HG03460 (cell line): ENCODE data around the gene CD83.

Experiments used
- ATAC-seq: cut with Tn5 transposase; IDR thresholded peaks from one replicate; pipeline ENCODE4 v1.9.1; 2021; ENCODE audit not compliant: unreplicated experiment

CD83 gene

GRCh38 chr6:14123386-14124111 lies 6.0 kb downstream of the CD83 start:
- no peak for ATAC-seq

- ATAC-seq: no peak
Observed at GRCh38 chr6:14125346-14125745, 7.8 kb downstream of the CD83 start.

DNA sequence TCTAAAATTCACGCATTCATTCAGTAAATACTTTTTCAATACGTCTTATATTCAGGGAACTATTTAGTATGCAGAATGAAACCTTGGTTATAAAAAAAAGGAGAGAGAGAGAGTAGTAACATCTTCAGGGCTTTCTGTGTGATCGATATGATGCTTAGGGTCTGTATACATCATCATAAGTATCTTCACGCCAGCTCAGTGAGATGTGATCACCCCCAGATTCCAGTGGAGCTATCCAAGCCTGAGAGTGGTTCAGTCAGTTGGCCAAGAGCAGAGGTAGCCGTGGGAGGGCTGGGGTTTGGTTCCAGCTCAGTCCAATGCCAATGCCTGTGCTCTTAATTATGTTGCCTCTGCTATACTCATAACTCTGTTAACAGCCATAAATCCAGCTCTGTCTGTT lies 8.6 kb downstream of the CD83 start:
- ATAC-seq: no peak

DNA sequence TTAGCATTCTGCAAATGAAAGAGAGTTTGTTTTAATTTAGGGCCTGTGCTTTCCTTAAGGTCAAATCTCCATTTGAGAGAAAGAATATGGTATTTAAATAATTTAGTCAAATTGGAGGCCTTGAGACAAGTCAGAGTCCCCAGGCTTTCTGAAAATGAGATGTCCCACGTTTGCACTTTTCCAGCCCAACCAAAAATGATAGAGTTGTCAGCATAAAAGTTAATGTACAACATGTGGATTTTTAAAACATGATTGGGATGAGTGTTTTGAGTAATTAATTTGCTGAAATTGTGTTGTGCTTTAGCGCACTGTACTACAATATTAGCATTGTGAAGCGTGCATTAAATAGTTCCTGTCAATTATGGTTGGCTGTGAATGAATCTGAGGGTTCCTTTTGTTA lies 10.0 kb downstream of the CD83 start:
- no peak for ATAC-seq

GRCh38 chr6:14128012-14128411 lies 10.4 kb downstream of the CD83 start:
- ATAC-seq: no peak

DNA sequence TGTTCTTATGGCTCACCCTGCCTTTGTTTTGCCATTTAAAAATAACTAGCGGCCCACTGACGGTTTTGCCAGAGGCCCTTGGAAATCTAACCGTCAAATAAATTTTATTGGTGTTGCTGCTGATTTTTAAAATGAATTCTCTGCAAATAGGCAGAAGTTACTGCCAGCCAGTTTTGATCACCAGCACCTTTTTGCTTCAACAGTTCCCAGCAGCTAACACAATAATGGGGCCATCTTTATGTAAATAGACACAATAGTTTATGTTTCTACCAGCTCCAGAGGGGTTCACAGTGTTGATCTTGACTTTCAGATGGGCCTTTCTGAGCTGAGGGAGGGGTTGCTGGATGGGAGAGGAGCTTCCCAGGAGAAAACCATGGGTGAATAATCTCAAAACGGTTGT lies 11.2 kb downstream of the CD83 start:
- no peak for ATAC-seq

DNA sequence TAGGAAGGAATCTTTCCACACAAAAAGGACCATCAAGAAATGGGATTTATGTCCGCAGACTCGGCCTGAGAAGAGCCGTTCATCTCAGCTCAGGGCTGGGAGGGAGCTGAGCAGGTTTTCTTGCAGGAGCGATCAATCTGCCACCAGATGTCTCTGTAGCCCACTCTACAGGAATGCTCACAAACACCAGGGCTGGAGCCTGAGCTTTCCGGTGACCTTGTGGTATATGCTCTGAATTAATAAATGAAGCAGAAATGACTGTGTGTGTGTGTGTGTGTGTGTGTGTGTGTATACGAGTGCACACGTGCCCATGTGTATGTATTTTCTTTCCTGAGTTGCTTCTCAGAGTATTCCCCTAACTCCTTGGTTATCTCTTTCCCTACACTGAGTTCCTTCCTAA lies 12.0 kb downstream of the CD83 start:
- peak; percentile 80 for ATAC-seq

DNA sequence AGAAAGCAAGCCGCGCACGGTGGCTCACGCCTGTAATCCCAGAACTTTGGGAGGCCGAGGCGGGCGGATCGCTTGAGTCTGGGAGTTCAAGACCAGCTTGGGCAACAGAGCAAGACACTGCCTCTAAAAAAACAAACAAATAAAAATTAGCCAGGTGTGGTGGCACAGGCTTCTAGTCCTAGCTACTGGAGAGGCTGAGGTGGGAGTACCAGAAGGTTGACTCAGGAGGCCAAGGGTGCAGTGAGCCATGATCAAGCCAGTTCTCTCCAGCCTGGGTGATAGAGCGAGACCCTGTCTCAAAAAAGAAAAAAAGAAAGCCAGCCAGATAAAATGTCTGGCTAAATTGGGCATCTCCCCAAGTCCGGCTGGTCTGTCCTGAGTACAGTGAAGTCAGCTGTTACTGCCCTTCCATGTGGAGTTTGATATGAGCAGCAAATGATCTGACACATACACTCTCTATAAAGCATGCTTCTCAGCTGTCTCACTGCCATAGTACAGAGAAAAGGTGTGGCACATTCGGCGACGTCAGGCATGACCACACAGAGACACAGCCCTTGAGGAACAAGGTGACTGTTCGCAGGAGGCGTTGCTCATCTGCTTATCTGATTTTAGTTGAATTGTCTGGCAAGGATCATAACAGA lies 13.0 kb downstream of the CD83 start:
- no peak for ATAC-seq

GRCh38 chr6:14131579-14131978 lies 14.0 kb downstream of the CD83 start:
- ATAC-seq: no peak

- ATAC-seq: no peak
Observed at GRCh38 chr6:14132244-14132920, 14.8 kb downstream of the CD83 start.

DNA sequence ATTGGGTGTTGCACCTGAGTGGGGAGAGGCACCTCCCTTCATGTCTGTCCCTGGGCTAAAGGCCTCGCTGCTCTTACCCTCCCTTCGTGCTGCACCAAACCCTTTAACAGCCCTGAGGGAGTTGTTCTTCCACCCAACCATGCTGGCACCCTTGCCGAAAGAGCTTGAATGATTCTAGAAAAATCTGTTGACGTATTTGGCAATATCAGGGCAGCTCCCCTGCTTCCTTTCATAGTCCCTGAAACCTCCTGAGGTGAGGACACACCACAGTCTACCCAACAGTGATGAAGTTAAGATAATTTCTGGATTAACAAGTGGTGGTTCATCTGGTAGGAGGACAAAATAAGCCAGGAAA lies 15.3 kb downstream of the CD83 start:
- ATAC-seq: no peak

DNA sequence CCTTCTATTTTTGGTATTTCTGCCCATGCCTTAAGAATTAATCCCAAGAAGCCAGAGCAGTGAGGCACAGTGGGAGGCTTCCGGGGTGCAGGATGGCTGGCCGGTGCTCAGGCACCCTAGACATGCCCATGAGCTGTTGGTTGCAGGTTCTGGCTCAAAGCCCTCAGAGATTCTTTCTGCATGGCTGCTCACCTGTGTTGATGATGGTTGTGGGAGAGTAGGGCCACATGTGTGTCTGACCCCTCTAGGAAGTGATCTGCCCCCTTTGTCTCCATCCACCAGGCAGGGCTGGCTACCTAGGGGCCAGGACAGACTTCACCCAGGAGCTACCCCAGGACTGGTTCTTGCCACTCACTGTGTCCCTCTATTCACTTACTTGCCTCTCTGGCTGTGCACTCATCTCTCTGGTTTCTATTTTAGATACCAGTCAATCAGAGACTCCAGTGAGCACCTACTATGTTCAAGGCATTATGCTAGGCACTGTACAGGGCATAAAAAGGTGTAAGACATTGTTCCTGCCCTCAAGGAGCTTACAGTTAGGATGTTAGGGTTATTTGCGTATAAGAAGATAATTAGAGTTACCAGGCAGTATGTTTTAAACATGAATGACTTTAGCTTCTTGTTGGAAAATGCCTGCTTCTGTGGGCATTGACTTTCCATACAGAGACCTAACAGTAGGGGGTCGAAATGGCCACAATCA lies 16.8 kb downstream of the CD83 start:
- no peak for ATAC-seq

GRCh38 chr6:14135893-14136539 lies 18.4 kb downstream of the CD83 start:
- ATAC-seq: no peak

- ATAC-seq: no peak
Observed at GRCh38 chr6:14138701-14139215, 21.2 kb downstream of the CD83 start.

DNA sequence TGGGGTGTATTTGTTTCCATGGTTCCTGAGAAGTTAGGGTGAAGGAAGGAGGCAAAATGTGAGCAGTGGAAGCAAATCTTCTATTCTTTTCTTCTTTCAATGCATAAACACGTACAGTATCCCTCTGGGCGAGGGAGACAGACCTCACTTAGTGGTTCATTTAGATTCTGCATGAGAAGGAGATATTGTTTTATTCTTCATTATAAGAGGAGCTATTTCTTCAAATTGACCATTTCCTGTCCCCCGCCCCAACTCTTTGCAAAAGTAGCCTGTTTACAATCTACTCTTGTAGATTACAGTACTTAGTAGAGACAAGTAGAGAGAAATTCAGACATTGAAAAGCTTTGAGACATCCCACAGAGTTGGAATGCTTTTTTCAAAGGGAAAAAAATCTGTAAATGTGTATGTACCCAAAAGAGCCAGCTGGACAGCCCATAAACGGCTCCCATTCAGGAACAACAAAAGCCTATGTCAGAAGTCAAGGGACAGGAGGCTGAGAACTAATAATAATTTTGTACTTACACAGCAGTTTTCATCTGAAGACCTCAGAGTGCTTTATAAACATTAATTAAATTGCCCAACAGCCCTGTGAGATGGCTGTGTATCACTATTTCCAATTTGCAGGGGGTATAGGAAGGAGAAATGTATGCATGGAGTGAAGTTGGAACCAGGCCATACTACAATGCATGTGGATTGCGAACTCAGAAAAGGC lies 23.9 kb downstream of the CD83 start:
- no peak for ATAC-seq

- no peak for ATAC-seq
Observed at GRCh38 chr6:14142063-14142450, 24.5 kb downstream of the CD83 start.

DNA sequence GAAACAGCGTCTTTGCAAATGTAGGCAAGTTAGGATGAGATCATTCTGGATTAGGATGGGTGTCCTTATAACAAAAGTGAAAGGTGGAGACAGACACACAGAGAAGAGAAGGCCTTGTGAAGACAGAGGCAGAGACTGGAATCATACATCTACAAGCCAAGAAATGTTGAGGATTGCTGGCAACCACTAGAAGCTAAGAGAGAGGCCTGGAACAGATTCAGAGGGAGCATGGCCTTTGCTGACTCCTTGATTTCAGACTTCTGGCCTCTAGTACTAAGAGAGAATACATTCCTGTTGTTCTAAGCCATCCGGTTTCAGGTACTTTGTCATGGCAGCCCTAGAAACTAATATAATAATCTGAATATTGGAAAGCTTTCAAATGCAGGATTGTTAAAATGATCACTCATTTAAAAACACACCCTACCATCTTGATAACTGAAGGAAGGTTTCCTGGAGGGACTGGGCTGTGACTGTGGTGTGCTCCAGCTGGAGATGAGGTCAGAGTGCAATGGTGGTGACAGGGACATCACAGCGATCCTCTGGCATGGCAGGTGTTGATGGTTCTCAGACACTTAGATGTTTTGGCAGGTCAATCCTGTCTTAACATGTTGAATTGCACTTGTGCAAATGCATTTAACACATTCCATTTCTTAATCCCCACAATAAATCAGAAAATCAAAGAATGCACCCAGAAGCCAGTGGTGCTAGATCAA lies 25.1 kb downstream of the CD83 start:
- ATAC-seq: no peak

DNA sequence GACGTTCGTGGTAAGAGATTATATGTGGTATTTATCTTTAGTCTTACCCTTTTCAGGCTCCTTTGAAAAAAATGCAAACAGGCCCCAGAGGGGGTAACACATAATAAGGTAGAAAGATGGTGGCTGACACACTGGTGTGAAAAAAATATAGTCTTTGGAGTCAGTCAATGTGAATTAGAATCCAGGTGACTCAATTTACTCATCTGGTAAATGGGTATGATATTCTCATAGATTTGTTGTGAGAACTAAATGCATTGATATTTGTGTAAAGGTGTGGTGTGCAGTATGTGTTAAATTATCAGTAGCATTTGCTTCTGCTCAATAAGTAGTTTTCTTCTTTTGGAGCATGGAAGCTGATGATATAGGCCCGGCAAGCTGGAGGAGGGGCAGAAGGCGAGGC lies 25.7 kb downstream of the CD83 start:
- no peak for ATAC-seq

GRCh38 chr6:14144678-14145113 lies 27.1 kb downstream of the CD83 start:
- peak; percentile 93 for ATAC-seq
